H1 (cell line): ENCODE data around the gene PDE1C. TPM values are rescaled to one million over a fixed set of nuclear protein-coding genes. Genes with fewer than 3 reads are reported as not detected.

Experiments
- CTCF ChIA-PET: fragments of 300-600 bp; sonication (Branson Sonifier 250); formaldehyde crosslinking; loops from one replicate; lab custom pipeline; 2021; ENCODE audit not compliant: partially characterized antibody; lab: Charles Lee
- POLR2A ChIA-PET: fragments of 300-600 bp; sonication (Branson Sonifier 250); formaldehyde crosslinking; loops from one replicate; lab custom pipeline; 2021; ENCODE audit warnings: inconsistent platforms; ENCODE audit not compliant: partially characterized antibody; lab: Charles Lee
- DNase-seq, 2 experiments: peaks; one replicate each; pipeline versions ENCODE4 v3.0.0 to v3.0.0-alpha.2; 2010 to 2022; ENCODE audit warnings: low spot score in 2 of 2, low read depth in 1 of 2, mixed read lengths in 1 of 2
- FAIRE-seq: peaks from 2 replicates; lab custom pipeline; 2011; peaks lifted over from hg19 to GRCh38; lab: Jason Lieb, UNC
- H2AFZ ChIP-seq: 2 replicates; pipeline ENCODE4 v1.8.1; 2012; ENCODE audit warnings: low read length, inconsistent platforms
- H2AK5ac ChIP-seq: 2 replicates; pipeline ENCODE4 v1.6.1; 2013; ENCODE audit warnings: low read depth, low read length
- H2BK120ac ChIP-seq: replicated peaks from 2 replicates; pipeline ENCODE3; 2013; ENCODE audit warnings: low read depth, low read length, inconsistent platforms
- H2BK12ac ChIP-seq: 2 replicates; pipeline ENCODE4 v1.6.1; 2013; ENCODE audit warnings: low read depth, low read length
- H2BK15ac ChIP-seq: 2 replicates; pipeline ENCODE4 v1.6.1; 2013; ENCODE audit warnings: low read length
- H2BK20ac ChIP-seq: 2 replicates; pipeline ENCODE4 v1.6.1; 2013; ENCODE audit warnings: low read length
- H2BK5ac ChIP-seq: 2 replicates; pipeline ENCODE4 v1.6.1; 2013; ENCODE audit warnings: low read depth, low read length
- H3K14ac ChIP-seq: 2 replicates; pipeline ENCODE4 v1.6.1; 2013; ENCODE audit warnings: inconsistent platforms; ENCODE audit not compliant: insufficient read length
- H3K18ac ChIP-seq: 2 replicates; pipeline ENCODE4 v1.6.1; 2013; ENCODE audit warnings: low read length; ENCODE audit errors: extremely low read depth
- H3K23ac ChIP-seq: 2 replicates; pipeline ENCODE4 v1.6.1; 2013; ENCODE audit warnings: inconsistent platforms; ENCODE audit not compliant: insufficient read length
- H3K23me2 ChIP-seq: 2 replicates; pipeline ENCODE4 v1.6.1; 2013; ENCODE audit warnings: low read depth, low read length
- H3K27ac ChIP-seq: 2 replicates; pipeline ENCODE4 v1.6.1; 2011; ENCODE audit warnings: low read depth, low read length, inconsistent platforms
- H3K27me3 ChIP-seq, 4 experiments: replicated peaks in 1 of 4; 1 replicate in 1 of 4; 2 replicates in 3 of 4; pipeline versions ENCODE4 v1.6.1 to v1.8.1; 2011 to 2013; ENCODE audit warnings: low read length in 3 of 4, mild to moderate bottlenecking in 3 of 4, inconsistent platforms in 2 of 4, mixed read lengths in 2 of 4, moderate library complexity in 1 of 4; ENCODE audit not compliant: control insufficient read depth in 3 of 4, insufficient read depth in 3 of 4; ENCODE audit errors: extremely low read depth in 1 of 4
- H3K36me3 ChIP-seq, 4 experiments: 2 replicates each; pipeline versions ENCODE4 v1.6.1 to v1.8.1; 2011 to 2013; ENCODE audit warnings: mild to moderate bottlenecking in 4 of 4, low read length in 3 of 4, moderate library complexity in 2 of 4, control low read depth in 1 of 4, inconsistent platforms in 1 of 4; ENCODE audit not compliant: insufficient read depth in 4 of 4, control insufficient read depth in 2 of 4
- H3K4ac ChIP-seq: replicated peaks from 2 replicates; pipeline ENCODE3; 2013; ENCODE audit warnings: low read length, low read depth, mixed read lengths, inconsistent platforms; ENCODE audit not compliant: insufficient read length
- H3K4me1 ChIP-seq, 4 experiments: replicated peaks in 1 of 4; 1 replicate in 1 of 4; 2 replicates in 3 of 4; pipeline versions ENCODE4 v1.6.1 to v1.8.1; 2011 to 2013; ENCODE audit warnings: low read length in 3 of 4, inconsistent platforms in 2 of 4, mixed read lengths in 1 of 4; ENCODE audit not compliant: insufficient read depth in 4 of 4, control insufficient read depth in 3 of 4
- H3K4me2 ChIP-seq, 2 experiments: 2 replicates each; pipeline versions ENCODE4 v1.6.1 to v1.8.1; 2011 to 2013; ENCODE audit warnings: low read depth in 2 of 2, low read length in 2 of 2, control low read depth in 1 of 2, inconsistent platforms in 1 of 2, mild to moderate bottlenecking in 1 of 2; ENCODE audit not compliant: insufficient read depth in 1 of 2
- H3K4me3 ChIP-seq, 4 experiments: fragments of 200-600, 300-600 bp in 1 of 4; sonication (generic), shearing (Covaris generic), sonication (Bioruptor Twin) in 1 of 4; 2 replicates each; pipeline versions ENCODE4 v1.5.1 to v1.8.1; 2011 to 2016; ENCODE audit warnings: low read length in 4 of 4, low read depth in 3 of 4, control low read depth in 2 of 4, inconsistent platforms in 2 of 4, mild to moderate bottlenecking in 2 of 4, mixed read lengths in 1 of 4, moderate library complexity in 1 of 4; ENCODE audit not compliant: insufficient read depth in 2 of 4; ENCODE audit errors: extremely low read depth in 1 of 4
- H3K56ac ChIP-seq: replicated peaks from 2 replicates; pipeline ENCODE3; 2013; ENCODE audit warnings: low read depth, mild to moderate bottlenecking, mixed read lengths, low read length, inconsistent platforms; ENCODE audit not compliant: insufficient read length
- H3K79me1 ChIP-seq: 2 replicates; pipeline ENCODE4 v1.6.1; 2013; ENCODE audit warnings: low read depth, low read length, control low read depth
- H3K79me2 ChIP-seq, 2 experiments: 2 replicates each; pipeline versions ENCODE4 v1.6.1 to v1.8.1; 2012 to 2013; ENCODE audit warnings: low read length in 2 of 2, mild to moderate bottlenecking in 2 of 2, inconsistent platforms in 1 of 2; ENCODE audit not compliant: insufficient read depth in 2 of 2, control insufficient read depth in 1 of 2
- H3K9ac ChIP-seq, 4 experiments: replicated peaks in 1 of 4; 1 replicate in 1 of 4; 2 replicates in 3 of 4; pipeline versions ENCODE4 v1.6.1 to v1.8.1; 2011 to 2013; ENCODE audit warnings: low read depth in 3 of 4, low read length in 3 of 4, control low read depth in 2 of 4, mild to moderate bottlenecking in 2 of 4, moderate library complexity in 2 of 4, inconsistent platforms in 1 of 4; ENCODE audit errors: extremely low read depth in 1 of 4
- H3K9me3 ChIP-seq, 2 experiments: 2 replicates each; pipeline versions ENCODE4 v1.6.1 to v1.8.1; 2012 to 2013; ENCODE audit warnings: mild to moderate bottlenecking in 2 of 2, moderate library complexity in 2 of 2, control low read depth in 1 of 2, inconsistent platforms in 1 of 2, low read depth in 1 of 2, low read length in 1 of 2, mixed read lengths in 1 of 2; ENCODE audit not compliant: insufficient read depth in 2 of 2
- H4K20me1 ChIP-seq, 2 experiments: replicated peaks in 1 of 2; 2 replicates each; pipeline versions ENCODE3 to v1.8.1; 2011 to 2013; ENCODE audit warnings: inconsistent platforms in 2 of 2, low read length in 2 of 2, mild to moderate bottlenecking in 1 of 2; ENCODE audit not compliant: insufficient read depth in 2 of 2, control insufficient read depth in 1 of 2
- H4K5ac ChIP-seq: 2 replicates; pipeline ENCODE4 v1.6.1; 2013; ENCODE audit warnings: low read length, low read depth, mixed read lengths, inconsistent platforms; ENCODE audit not compliant: insufficient read length
- H4K8ac ChIP-seq: 2 replicates; pipeline ENCODE4 v1.8.0; 2013; ENCODE audit warnings: mild to moderate bottlenecking, moderate library complexity, low read length, inconsistent platforms; ENCODE audit not compliant: insufficient read depth; ENCODE audit errors: extremely low read depth
- H4K91ac ChIP-seq: replicated peaks from 2 replicates; pipeline ENCODE3; 2013; ENCODE audit warnings: low read length, mixed read lengths, inconsistent platforms; ENCODE audit not compliant: insufficient read length
- CBX5 ChIP-seq: fragments of 300-800, 300-1000 bp; sonication (generic); IDR thresholded peaks from 2 replicates; pipeline ENCODE4 v1.7.1; 2016; ENCODE audit warnings: antibody characterized with exemption, low read length, low read depth
- EP300 ChIP-seq, 2 experiments: IDR thresholded peaks; 1 replicate in 1 of 2; 2 replicates in 1 of 2; pipeline ENCODE4 v1.6.1; 2011 to 2012; ENCODE audit warnings: low read depth in 2 of 2, low read length in 2 of 2, mild to moderate bottlenecking in 2 of 2, borderline replicate concordance in 1 of 2, inconsistent platforms in 1 of 2, moderate library complexity in 1 of 2
- FOSL1 ChIP-seq: IDR thresholded peaks from 2 replicates; pipeline ENCODE4 v1.6.1; 2011; ENCODE audit warnings: mild to moderate bottlenecking, low read depth, low read length, moderate library complexity; ENCODE audit not compliant: insufficient read depth
- KDM1A ChIP-seq: fragments of 200-600, 300-600 bp; sonication (generic); IDR thresholded peaks from 2 replicates; pipeline ENCODE4 v1.7.1; 2016; ENCODE audit warnings: mild to moderate bottlenecking, low read length, borderline replicate concordance
- NRF1 ChIP-seq: IDR thresholded peaks from 2 replicates; pipeline ENCODE4 v1.6.1; 2011; ENCODE audit warnings: mild to moderate bottlenecking, low read depth, low read length, improper control_type of control experiment
- RAD21 ChIP-seq, 2 experiments: IDR thresholded peaks in 1 of 2; conservative IDR thresholded peaks in 1 of 2; 2 replicates each; pipeline ENCODE4 v1.6.1; 2011; ENCODE audit warnings: low read depth in 2 of 2, low read length in 2 of 2, improper control_type of control experiment in 1 of 2, inconsistent platforms in 1 of 2, mild to moderate bottlenecking in 1 of 2, moderate library complexity in 1 of 2
- SIN3A ChIP-seq, 2 experiments: IDR thresholded peaks in 1 of 2; conservative IDR thresholded peaks in 1 of 2; 2 replicates each; pipeline ENCODE4 v1.6.1; 2011 to 2012; ENCODE audit warnings: low read length in 2 of 2, improper control_type of control experiment in 1 of 2, low read depth in 1 of 2, mild to moderate bottlenecking in 1 of 2
- SP2 ChIP-seq: IDR thresholded peaks from 2 replicates; pipeline ENCODE4 v1.6.1; 2012; ENCODE audit warnings: mild to moderate bottlenecking, low read length, inconsistent platforms
- SUZ12 ChIP-seq: fragments of 200-600 bp; sonication (generic); IDR thresholded peaks from 2 replicates; pipeline ENCODE4 v1.6.1; 2012; ENCODE audit warnings: mild to moderate bottlenecking, inconsistent platforms, low read length, moderate library complexity, mixed read lengths
- TBP ChIP-seq: IDR thresholded peaks from 2 replicates; pipeline ENCODE4 v1.6.1; 2011; ENCODE audit warnings: low read depth, low read length, improper control_type of control experiment
- TCF12 ChIP-seq: IDR thresholded peaks from 2 replicates; pipeline ENCODE4 v1.6.1; 2011; ENCODE audit warnings: low read depth, mild to moderate bottlenecking, low read length
- WGBS, 2 experiments: shearing (Covaris generic) in 1 of 2; methylation state at CpG; one replicate each; pipeline versions ENCODE4 v1.1.6 to v1.1.7; 2013 to 2015; ENCODE audit warnings: low lambda C conversion rate in 2 of 2, mixed read lengths in 2 of 2, inconsistent platforms in 1 of 2, low coverage in 1 of 2, missing lambda C conversion rate in 1 of 2; ENCODE audit not compliant: insufficient replicate concordance in 2 of 2, insufficient coverage in 1 of 2, insufficient read length in 1 of 2; ENCODE audit errors: extremely low coverage in 1 of 2, missing lambda C conversion rate in 1 of 2; 5-methylcytosine and 5-hydroxymethylcytosine counted together
- polyA plus RNA-seq, 7 experiments: library from polyadenylated mRNA; depleted of rRNA in 3 of 7; stranded (reverse) in 5 of 7; unstranded in 2 of 7; fragments of >200 nt in 5 of 7; fragments of 200-250 nt in 2 of 7; gene quantifications; 1 replicate in 5 of 7; 2 replicates in 1 of 7; 4 replicates in 1 of 7; pipeline versions ENCODE4 v1.2.1 to v1.2.3, GENCODE V29; 2011 to 2013; ENCODE audit warnings: missing spikeins in 2 of 7, mixed read lengths in 2 of 7
- total RNA-seq: library from RNA; stranded (reverse); fragmentation: NEBNext Ultra II Directional; extraction: Animal tissue kit (Norgen Biotek cat#: 25700); gene quantifications from 2 replicates; pipeline ENCODE4 v1.2.1, GENCODE V29; 2021

Gene PDE1C
- total and polyA plus RNA-seq, 2 of the 8 experiments (the other 6 are each of a cell fraction or from before 2014, with no cell fraction given): 0.11 to 1.1 TPM

- Histone ChIP-seq H2BK5ac (no peak overlapping the region), H2BK15ac (no peak overlapping the region)
- CTCF ChIA-PET: no interaction called here
Measured at GRCh38 chr7:31955641-31956040, 114.6 kb downstream of the PDE1C start.

More at GRCh38 chr7:31955641-31956040, 114.6 kb downstream of the PDE1C start:
- no peak overlapping the region for H3K23ac ChIP-seq
- no peak overlapping the region for H4K5ac ChIP-seq
- H3K4me1 ChIP-seq: peaks cover 0 to 3% (median 0%) of the 10 kb centered on the region in 4 experiments; a peak in 2 of 7 replicates
- H4K91ac ChIP-seq: no peak overlapping the region
- H3K23me2 ChIP-seq: no peaks in the 10 kb centered on the region
- H4K8ac ChIP-seq: no peak overlapping the region
- H3K79me1 ChIP-seq: no peaks in the 10 kb centered on the region
- H3K14ac ChIP-seq: no peak overlapping the region
- no peak overlapping the region for H2BK20ac ChIP-seq
- H3K4me3 ChIP-seq: no peak overlapping the region
- H3K27ac ChIP-seq: no peak overlapping the region
- H3K27me3 ChIP-seq: peaks cover 0 to under 1% (median 0%) of the 10 kb centered on the region in 4 experiments; a peak in 1 of 7 replicates
- 95% methylated on average over 6 of the region's 6 CpGs; no CpG with 5 or more reads in 1 of the 2 experiments for WGBS, 2 experiments
- H2AK5ac ChIP-seq: no peak overlapping the region
- no peak overlapping the region for H3K9ac ChIP-seq
- no peak overlapping the region for H3K4me2 ChIP-seq
- FAIRE-seq (no peak), DNase-seq (no peak)
- H2AFZ ChIP-seq: no peak overlapping the region
- no peaks in the 10 kb centered on the region for H3K79me2 ChIP-seq
- H3K9me3 ChIP-seq: no peaks in the 10 kb centered on the region
- H2BK120ac ChIP-seq: no peak overlapping the region
- TF ChIP-seq EP300 (IDR thresholded peaks at IDR 0.05; ENCODE audit: borderline replicate concordance in 1 of 2, low read depth in 2 of 2, low read length in 2 of 2): no peak
- TF ChIP-seq NRF1: no peak
- TF ChIP-seq FOSL1: no peak
- TF ChIP-seq TBP: no peak
- TF ChIP-seq SIN3A (conservative IDR thresholded peaks at IDR 0.05 in 1 of 2, IDR thresholded peaks at IDR 0.05 in 1 of 2; ENCODE audit: low read depth in 1 of 2, low read length in 2 of 2): no peak
- no peak for TF ChIP-seq RAD21 (IDR thresholded peaks at IDR 0.05 in 1 of 2, conservative IDR thresholded peaks at IDR 0.05 in 1 of 2; ENCODE audit: low read depth in 2 of 2, low read length in 2 of 2)
- no peak for TF ChIP-seq SUZ12
- no peak for TF ChIP-seq CBX5
- no peak for TF ChIP-seq SP2
- no peak for TF ChIP-seq TCF12
- TF ChIP-seq KDM1A: no peak
- H2BK12ac ChIP-seq: no peak overlapping the region
- H3K36me3 ChIP-seq: no peaks in the 10 kb centered on the region
- H4K20me1 ChIP-seq: no peaks in the 10 kb centered on the region
- POLR2A ChIA-PET: no interaction called here
- H3K56ac ChIP-seq: no peak overlapping the region
- no peak overlapping the region for H3K4ac ChIP-seq
- H3K18ac ChIP-seq: no peak overlapping the region
